ENCODE results near the gene NOL12.

Gene NOL12

GRCh38 chr22:37664249-37665101, 21.7 kb upstream of the NOL12 start:
- peaks cover 11 to 36% of the 10 kb centered on the region in 2 experiments; a peak in 2 of 3 replicates for H3K36me3 ChIP-seq (ENCODE audit: control insufficient read depth in 2 of 2, insufficient read depth in 1 of 2, low read length in 2 of 2)
- peaks cover 12% of the 10 kb centered on the region for H3K4me1 ChIP-seq (ENCODE audit: control insufficient read depth, insufficient read depth, low read length)
- TF ChIP-seq ZNF121 (tag by site-specific recombination; IDR thresholded peaks at IDR 0.05) (peak; percentile 36; the same call in 1 of the 2 replicates), KLF8 (tag by site-specific recombination; IDR thresholded peaks at IDR 0.05) (no peak), ZSCAN30 (tag by site-specific recombination; IDR thresholded peaks at IDR 0.05) (0 out of 2 replicates have a peak, but pooled peaks have one; percentile 16), ZNF341 (tag by site-specific recombination; IDR thresholded peaks at IDR 0.05; ENCODE audit: low read depth) (0 out of 2 replicates have a peak, but pooled peaks have one; percentile 14)
- TF ChIP-seq, protein P1, sequence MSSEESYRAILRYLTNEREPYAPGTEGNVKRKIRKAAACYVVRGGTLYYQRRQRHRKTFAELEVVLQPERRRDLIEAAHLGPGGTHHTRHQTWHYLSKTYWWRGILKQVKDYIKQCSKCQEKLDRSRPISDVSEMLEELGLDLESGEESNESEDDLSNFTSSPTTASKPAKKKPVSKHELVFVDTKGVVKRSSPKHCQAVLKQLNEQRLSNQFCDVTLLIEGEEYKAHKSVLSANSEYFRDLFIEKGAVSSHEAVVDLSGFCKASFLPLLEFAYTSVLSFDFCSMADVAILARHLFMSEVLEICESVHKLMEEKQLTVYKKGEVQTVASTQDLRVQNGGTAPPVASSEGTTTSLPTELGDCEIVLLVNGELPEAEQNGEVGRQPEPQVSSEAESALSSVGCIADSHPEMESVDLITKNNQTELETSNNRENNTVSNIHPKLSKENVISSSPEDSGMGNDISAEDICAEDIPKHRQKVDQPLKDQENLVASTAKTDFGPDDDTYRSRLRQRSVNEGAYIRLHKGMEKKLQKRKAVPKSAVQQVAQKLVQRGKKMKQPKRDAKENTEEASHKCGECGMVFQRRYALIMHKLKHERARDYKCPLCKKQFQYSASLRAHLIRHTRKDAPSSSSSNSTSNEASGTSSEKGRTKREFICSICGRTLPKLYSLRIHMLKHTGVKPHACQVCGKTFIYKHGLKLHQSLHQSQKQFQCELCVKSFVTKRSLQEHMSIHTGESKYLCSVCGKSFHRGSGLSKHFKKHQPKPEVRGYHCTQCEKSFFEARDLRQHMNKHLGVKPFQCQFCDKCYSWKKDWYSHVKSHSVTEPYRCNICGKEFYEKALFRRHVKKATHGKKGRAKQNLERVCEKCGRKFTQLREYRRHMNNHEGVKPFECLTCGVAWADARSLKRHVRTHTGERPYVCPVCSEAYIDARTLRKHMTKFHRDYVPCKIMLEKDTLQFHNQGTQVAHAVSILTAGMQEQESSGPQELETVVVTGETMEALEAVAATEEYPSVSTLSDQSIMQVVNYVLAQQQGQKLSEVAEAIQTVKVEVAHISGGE (tag by site-specific recombination; conservative IDR thresholded peaks at IDR 0.05; ENCODE audit: low read depth): no peak
- H3K27ac ChIP-seq (ENCODE audit: extremely low read depth, low read depth, low read length): no peak overlapping the region
- ChIA-PET CTCF (interaction anchor here (0.6 to 3.0 kb wide), 4 partner anchors 17 to 1160 kb away, joined by 4 to 19 read pairs (median 8); no protein-coding TSS in a partner anchor), POLR2A (interaction anchor here (0.6 kb wide), 1 partner anchor 11 kb away, joined by 6 read pairs; no protein-coding TSS in a partner anchor)
- no peak overlapping the region for H3K4me3 ChIP-seq (ENCODE audit: low read depth, low read length)
- no peaks in the 10 kb centered on the region for H3K9me3 ChIP-seq (ENCODE audit: control insufficient read depth, insufficient read depth, low read depth, low read length)

DNA sequence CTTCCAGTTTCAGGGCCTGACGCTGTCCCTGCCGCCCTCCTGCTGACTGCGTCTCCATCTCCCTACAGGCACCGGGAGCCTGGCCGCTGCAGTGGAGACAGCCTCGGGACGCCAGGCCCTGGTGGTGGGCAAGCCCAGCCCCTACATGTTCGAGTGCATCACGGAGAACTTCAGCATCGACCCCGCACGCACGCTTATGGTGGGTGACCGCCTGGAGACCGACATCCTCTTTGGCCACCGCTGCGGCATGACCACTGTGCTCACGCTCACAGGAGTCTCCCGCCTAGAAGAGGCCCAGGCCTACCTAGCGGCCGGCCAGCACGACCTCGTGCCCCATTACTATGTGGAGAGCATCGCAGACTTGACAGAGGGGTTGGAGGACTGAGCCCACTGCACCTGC, 20.7 kb upstream of the NOL12 start:
- POLR2A ChIA-PET: interaction anchor here (1.5 kb wide), 1 partner anchor 33 kb away, joined by 3 read pairs; no protein-coding TSS in a partner anchor
- Histone ChIP-seq H3K4me1 (ENCODE audit: control insufficient read depth, insufficient read depth, low read length) (peaks cover 8% of the 10 kb centered on the region), H3K4me3 (ENCODE audit: low read depth, low read length) (no peak overlapping the region), H3K27ac (ENCODE audit: extremely low read depth, low read depth, low read length) (no peak overlapping the region), H3K9me3 (ENCODE audit: control insufficient read depth, insufficient read depth, low read depth, low read length) (no peaks in the 10 kb centered on the region), H3K36me3 (ENCODE audit: control insufficient read depth in 2 of 2, insufficient read depth in 1 of 2, low read length in 2 of 2) (peaks cover 11 to 36% of the 10 kb centered on the region in 2 experiments; a peak in 2 of 3 replicates)
- TF ChIP-seq ZNF19 (tag by site-specific recombination; IDR thresholded peaks at IDR 0.05; ENCODE audit: low read depth) (no peak), ZNF747 (tag by site-specific recombination; IDR thresholded peaks at IDR 0.05) (no peak), ZNF501 (tag by site-specific recombination; IDR thresholded peaks at IDR 0.05) (no peak), ZNF626 (tag by site-specific recombination; IDR thresholded peaks at IDR 0.05) (no peak), INSM2 (tag by site-specific recombination; IDR thresholded peaks at IDR 0.05) (no peak), ZNF610 (tag by site-specific recombination; IDR thresholded peaks at IDR 0.05; ENCODE audit: borderline replicate concordance) (no peak), EGR2 (tag by site-specific recombination; IDR thresholded peaks at IDR 0.05; ENCODE audit: low read depth) (no peak), GLIS2 (tag by site-specific recombination; IDR thresholded peaks at IDR 0.05) (no peak), ZNF248 (tag by site-specific recombination; IDR thresholded peaks at IDR 0.05) (no peak)
- TF ChIP-seq, protein P2, sequence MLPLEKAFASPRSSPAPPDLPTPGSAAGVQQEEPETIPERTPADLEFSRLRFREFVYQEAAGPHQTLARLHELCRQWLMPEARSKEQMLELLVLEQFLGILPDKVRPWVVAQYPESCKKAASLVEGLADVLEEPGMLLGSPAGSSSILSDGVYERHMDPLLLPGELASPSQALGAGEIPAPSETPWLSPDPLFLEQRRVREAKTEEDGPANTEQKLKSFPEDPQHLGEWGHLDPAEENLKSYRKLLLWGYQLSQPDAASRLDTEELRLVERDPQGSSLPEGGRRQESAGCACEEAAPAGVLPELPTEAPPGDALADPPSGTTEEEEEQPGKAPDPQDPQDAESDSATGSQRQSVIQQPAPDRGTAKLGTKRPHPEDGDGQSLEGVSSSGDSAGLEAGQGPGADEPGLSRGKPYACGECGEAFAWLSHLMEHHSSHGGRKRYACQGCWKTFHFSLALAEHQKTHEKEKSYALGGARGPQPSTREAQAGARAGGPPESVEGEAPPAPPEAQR (tag by site-specific recombination; IDR thresholded peaks at IDR 0.05): no peak
- TF ChIP-seq, protein P3, sequence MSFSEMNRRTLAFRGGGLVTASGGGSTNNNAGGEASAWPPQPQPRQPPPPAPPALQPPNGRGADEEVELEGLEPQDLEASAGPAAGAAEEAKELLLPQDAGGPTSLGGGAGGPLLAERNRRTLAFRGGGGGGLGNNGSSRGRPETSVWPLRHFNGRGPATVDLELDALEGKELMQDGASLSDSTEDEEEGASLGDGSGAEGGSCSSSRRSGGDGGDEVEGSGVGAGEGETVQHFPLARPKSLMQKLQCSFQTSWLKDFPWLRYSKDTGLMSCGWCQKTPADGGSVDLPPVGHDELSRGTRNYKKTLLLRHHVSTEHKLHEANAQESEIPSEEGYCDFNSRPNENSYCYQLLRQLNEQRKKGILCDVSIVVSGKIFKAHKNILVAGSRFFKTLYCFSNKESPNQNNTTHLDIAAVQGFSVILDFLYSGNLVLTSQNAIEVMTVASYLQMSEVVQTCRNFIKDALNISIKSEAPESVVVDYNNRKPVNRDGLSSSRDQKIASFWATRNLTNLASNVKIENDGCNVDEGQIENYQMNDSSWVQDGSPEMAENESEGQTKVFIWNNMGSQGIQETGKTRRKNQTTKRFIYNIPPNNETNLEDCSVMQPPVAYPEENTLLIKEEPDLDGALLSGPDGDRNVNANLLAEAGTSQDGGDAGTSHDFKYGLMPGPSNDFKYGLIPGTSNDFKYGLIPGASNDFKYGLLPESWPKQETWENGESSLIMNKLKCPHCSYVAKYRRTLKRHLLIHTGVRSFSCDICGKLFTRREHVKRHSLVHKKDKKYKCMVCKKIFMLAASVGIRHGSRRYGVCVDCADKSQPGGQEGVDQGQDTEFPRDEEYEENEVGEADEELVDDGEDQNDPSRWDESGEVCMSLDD (tag by site-specific recombination; IDR thresholded peaks at IDR 0.05): no peak
- CTCF ChIA-PET: no interaction called here
